Endothelial cell of umbilical vein (primary cell): ENCODE data around the gene RAB2B. TPM values are rescaled to one million over a fixed set of nuclear protein-coding genes. Genes with fewer than 3 reads are reported as not detected.

Experiments used
- BruUV-seq: library from RNA; stranded (reverse); fragments of 400-500 nt; replicated peaks from 2 replicates; lab custom pipeline; 2021; lab: Mats Ljungman, UMichigan
- CTCF ChIA-PET: fragments of 300-600, 350-600 bp; sonication (Branson Sonifier 250); formaldehyde crosslinking; loops from one replicate; lab custom pipeline; 2021; ENCODE audit warnings: antibody characterized with exemption, inconsistent platforms; lab: Charles Lee
- POLR2A ChIA-PET: fragments of 300-600, 350-600 bp; sonication (Branson Sonifier 250); formaldehyde crosslinking; loops from one replicate; lab custom pipeline; 2021; ENCODE audit warnings: antibody characterized with exemption, inconsistent platforms; lab: Charles Lee
- DNase-seq: peaks from one replicate; pipeline ENCODE4 v3.0.0-alpha.2; 2011; ENCODE audit warnings: low read depth, low spot score
- FAIRE-seq: peaks from 2 replicates; lab custom pipeline; 2011; peaks lifted over from hg19 to GRCh38; lab: Jason Lieb, UNC
- H2AFZ ChIP-seq: 2 replicates; pipeline ENCODE4 v1.6.0; 2012; ENCODE audit warnings: low read depth, low read length, control low read depth, inconsistent platforms
- H3K27ac ChIP-seq: 2 replicates; pipeline ENCODE4 v1.5.1; 2011; ENCODE audit warnings: low read depth, mild to moderate bottlenecking, control low read depth, low read length, moderate library complexity; ENCODE audit not compliant: insufficient read depth
- H3K27me3 ChIP-seq, 2 experiments: 2 replicates each; pipeline versions ENCODE4 v1.6.0 to v1.6.1; 2011; ENCODE audit warnings: low read length in 2 of 2, mixed read lengths in 1 of 2; ENCODE audit not compliant: control insufficient read depth in 2 of 2, insufficient read depth in 2 of 2
- H3K36me3 ChIP-seq, 2 experiments: 2 replicates in 1 of 2; 3 replicates in 1 of 2; pipeline ENCODE4 v1.5.1; 2011; ENCODE audit warnings: low read length in 2 of 2, mild to moderate bottlenecking in 1 of 2, moderate library complexity in 1 of 2; ENCODE audit not compliant: control insufficient read depth in 2 of 2, insufficient read depth in 2 of 2; ENCODE audit errors: extremely low read depth in 1 of 2
- H3K4me1 ChIP-seq: 3 replicates; pipeline ENCODE4 v1.5.1; 2011; ENCODE audit warnings: mild to moderate bottlenecking, low read length; ENCODE audit not compliant: control insufficient read depth, insufficient read depth; ENCODE audit errors: extremely low read depth
- H3K4me2 ChIP-seq: 2 replicates; pipeline ENCODE4 v1.6.1; 2011; ENCODE audit warnings: low read length, control low read depth, mixed read lengths; ENCODE audit not compliant: insufficient read depth
- H3K4me3 ChIP-seq, 3 experiments: fragments of 200-600 bp in 1 of 3; sonication (generic), shearing (Covaris generic) in 1 of 3; replicated peaks in 1 of 3; 2 replicates each; pipeline ENCODE4 v1.5.1; 2011 to 2016; ENCODE audit warnings: control low read depth in 3 of 3, low read length in 3 of 3, mild to moderate bottlenecking in 2 of 3, inconsistent platforms in 1 of 3, low read depth in 1 of 3, moderate library complexity in 1 of 3; ENCODE audit not compliant: insufficient read depth in 1 of 3
- H3K79me2 ChIP-seq: 2 replicates; pipeline ENCODE4 v1.6.0; 2012; ENCODE audit warnings: low read length, inconsistent platforms; ENCODE audit not compliant: control insufficient read depth, insufficient read depth
- H3K9ac ChIP-seq: replicated peaks from 2 replicates; pipeline ENCODE3; 2011; ENCODE audit warnings: low read length, control low read depth; ENCODE audit not compliant: insufficient read depth; ENCODE audit errors: extremely low read depth
- H3K9me1 ChIP-seq: replicated peaks from 3 replicates; pipeline ENCODE4 v1.6.0; 2011; ENCODE audit warnings: mild to moderate bottlenecking, low read length; ENCODE audit not compliant: control insufficient read depth, insufficient read depth; ENCODE audit errors: extremely low read depth
- H3K9me3 ChIP-seq: replicated peaks from 2 replicates; pipeline ENCODE4 v1.5.1; 2012; ENCODE audit warnings: low read length, inconsistent platforms; ENCODE audit not compliant: control insufficient read depth, insufficient read depth
- H4K20me1 ChIP-seq: replicated peaks from 2 replicates; pipeline ENCODE3; 2011; ENCODE audit warnings: mild to moderate bottlenecking, low read length; ENCODE audit not compliant: control insufficient read depth, insufficient read depth; ENCODE audit errors: extremely low read depth
- CTCF ChIP-seq, 2 donors: IDR thresholded peaks; 1 replicate in 1 of 2; 2 replicates in 1 of 2; pipeline ENCODE4 v1.5.1; 2011; ENCODE audit warnings: low read length in 2 of 2, mild to moderate bottlenecking in 2 of 2, moderate library complexity in 2 of 2, control low read depth in 1 of 2, inconsistent platforms in 1 of 2, low read depth in 1 of 2; ENCODE audit not compliant: insufficient read depth in 1 of 2; ENCODE audit errors: extremely low read depth in 1 of 2
- EZH2 ChIP-seq: IDR thresholded peaks from 2 replicates; pipeline ENCODE4 v1.6.1; 2012; ENCODE audit warnings: borderline replicate concordance, low read depth, mild to moderate bottlenecking, moderate library complexity, low read length, inconsistent platforms; ENCODE audit not compliant: severe bottlenecking
- FOS ChIP-seq: IDR thresholded peaks from 2 replicates; pipeline ENCODE4 v1.6.1; 2011; ENCODE audit warnings: mild to moderate bottlenecking, low read length, moderate library complexity, borderline replicate concordance; ENCODE audit not compliant: insufficient read depth
- GATA2 ChIP-seq: IDR thresholded peaks from 2 replicates; pipeline ENCODE4 v1.7.0; 2011; ENCODE audit warnings: low read depth, mild to moderate bottlenecking, moderate library complexity, mixed read lengths, low read length; ENCODE audit not compliant: insufficient read length, insufficient read depth
- JUN ChIP-seq: IDR thresholded peaks from 2 replicates; pipeline ENCODE4 v1.6.1; 2011; ENCODE audit warnings: borderline replicate concordance, low read depth; ENCODE audit not compliant: insufficient read length, insufficient read depth
- MAX ChIP-seq: IDR thresholded peaks from 2 replicates; pipeline ENCODE4 v1.6.1; 2011; ENCODE audit not compliant: insufficient read depth, insufficient read length
- MYC ChIP-seq: IDR thresholded peaks from one replicate; pipeline ENCODE4 v1.6.1; 2011; ENCODE audit warnings: mild to moderate bottlenecking, low read depth, low read length
- POLR2A ChIP-seq: IDR thresholded peaks from 2 replicates; pipeline ENCODE4 v1.6.1; 2012; ENCODE audit warnings: low read depth, mild to moderate bottlenecking, control low read depth, low read length
- POLR2AphosphoS5 ChIP-seq: IDR thresholded peaks from 2 replicates; pipeline ENCODE4 v1.6.1; 2012; ENCODE audit warnings: low read depth, mild to moderate bottlenecking, control low read depth, low read length, moderate library complexity; ENCODE audit not compliant: insufficient read depth
- dilution Hi-C: fragments of 300-500 bp; cut with MboI; formaldehyde crosslinking; loops from one replicate; pipeline ENCODE4 v1.15.0; 2019; ENCODE audit warnings: low sequenced_read_pairs; ENCODE audit not compliant: extremely low pct_ligation_motif_present
- intact Hi-C: fragments of 100-400 bp; cut with micrococcal nuclease; formaldehyde crosslinking; loops from one replicate; pipeline ENCODE4 v1.10.0; 2022
- polyA plus RNA-seq, 4 experiments: library from polyadenylated mRNA; depleted of rRNA in 3 of 4; stranded (reverse) in 3 of 4; unstranded in 1 of 4; fragments of >200 nt; gene quantifications; 2 replicates each; pipeline versions ENCODE4 v1.2.1 to v1.2.3, GENCODE V29; 2011 to 2012; ENCODE audit warnings: missing spikeins in 1 of 4
- total RNA-seq: library from RNA; stranded (reverse); gene quantifications from 2 replicates; pipeline ENCODE4 v1.2.3, GENCODE V29; 2021

RAB2B gene
- total and polyA plus RNA-seq, 2 donors (not counting 3 experiments of a cell fraction or from before 2014, with no cell fraction given) = 27.9 to 29.1 TPM

- dilution Hi-C loops (no loop called here), intact Hi-C loops (no loop called here)
- ChIA-PET CTCF (interaction anchor here (0.5 to 3.7 kb wide), 13 partner anchors 9 to 92 kb away, joined by 3 to 23 read pairs (median 5); partner anchors contain the start of genes CHD8, METTL3 and SUPT16H), POLR2A (interaction anchor here (0.9 to 1.9 kb wide), 2 partner anchors 18 to 35 kb away, joined by 7 read pairs; partner anchors contain the start of gene METTL3)
- Histone ChIP-seq H3K36me3 (peaks cover 0 to 6% of the 10 kb centered on the region in 2 experiments), H3K4me2 (peak overlapping the region; percentile 89), H3K4me1 (peaks cover 20% of the 10 kb centered on the region), H3K79me2 (peaks cover 37% of the 10 kb centered on the region), H2AFZ (peak overlapping the region; percentile 69), H4K20me1 (no peaks in the 10 kb centered on the region), H3K9ac (peak overlapping the region; percentile 81), H3K27ac (peak overlapping the region; percentile 37), H3K9me3 (no peaks in the 10 kb centered on the region), H3K4me3 (peak overlapping the region; percentile 69 to 91 (median 71)), H3K27me3 (no peaks in the 10 kb centered on the region), H3K9me1 (no peaks in the 10 kb centered on the region)
- DNase-seq (no peak), FAIRE-seq (peak; percentile 8)
- BruUV-seq = TSS peak; percentile 66
- TF ChIP-seq MAX (no peak), JUN (no peak), POLR2AphosphoS5 (no peak), GATA2 (no peak), MYC (no peak), EZH2 (no peak), CTCF (IDR thresholded peaks at IDR 0.05; ENCODE audit: extremely low read depth in 1 of 2, insufficient read depth in 1 of 2, low read depth in 1 of 2, low read length in 2 of 2) (no peak), FOS (no peak), POLR2A (no peak)
Observed at GRCh38 chr14:21475767-21476522, 814 bp downstream of the RAB2B start.
